A673 (cell line): Measurements from ENCODE around the gene ANGPT4.

ENCODE experiments used
- EZH2 ChIP-seq: fragments of 200-600 bp; sonication (generic); IDR thresholded peaks from 2 replicates; pipeline ENCODE4 v1.6.1; 2017; ENCODE audit warnings: borderline replicate concordance, low read depth, mild to moderate bottlenecking, mixed read lengths, antibody characterized with exemption, low read length; ENCODE audit not compliant: poor library complexity, severe bottlenecking
- TF ChIP-seq, protein P1 (sequence below): fragments of 300-800, 200-600 bp; sonication (generic); conservative IDR thresholded peaks from 2 replicates; pipeline ENCODE4 v1.5.1; 2017; ENCODE audit warnings: low read depth, mild to moderate bottlenecking, antibody characterized with exemption, low read length, moderate library complexity, mixed read lengths

DNA sequence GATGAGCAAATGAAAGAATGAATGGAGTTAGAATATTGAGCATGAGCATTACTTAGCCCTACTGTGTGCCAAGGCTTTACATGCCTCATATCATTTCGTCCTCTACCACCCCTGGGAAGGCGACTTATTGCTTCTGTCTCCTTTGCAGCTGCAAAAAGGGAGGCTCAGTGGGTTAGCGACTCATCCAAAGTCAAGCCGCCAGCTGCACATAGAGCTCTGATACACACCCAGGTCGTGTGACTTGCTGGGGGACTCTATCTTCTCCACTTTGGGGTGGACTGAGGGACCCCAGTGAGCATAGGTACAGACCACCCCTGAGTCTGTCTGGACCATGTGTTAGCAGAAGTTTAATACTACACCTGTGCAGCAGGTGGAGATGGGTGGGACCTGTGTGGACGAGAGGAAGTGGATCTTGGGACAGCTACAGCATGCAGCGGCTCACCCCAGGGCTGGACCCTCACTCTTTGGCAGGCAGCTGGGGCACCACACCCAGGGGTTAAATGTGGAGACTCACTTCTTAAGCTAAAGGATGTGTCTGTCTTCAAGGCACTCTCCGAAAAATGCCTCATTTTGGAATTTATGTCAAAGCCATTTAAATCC, 36.2 kb upstream of the ANGPT4 start:
- TF ChIP-seq, protein P1, sequence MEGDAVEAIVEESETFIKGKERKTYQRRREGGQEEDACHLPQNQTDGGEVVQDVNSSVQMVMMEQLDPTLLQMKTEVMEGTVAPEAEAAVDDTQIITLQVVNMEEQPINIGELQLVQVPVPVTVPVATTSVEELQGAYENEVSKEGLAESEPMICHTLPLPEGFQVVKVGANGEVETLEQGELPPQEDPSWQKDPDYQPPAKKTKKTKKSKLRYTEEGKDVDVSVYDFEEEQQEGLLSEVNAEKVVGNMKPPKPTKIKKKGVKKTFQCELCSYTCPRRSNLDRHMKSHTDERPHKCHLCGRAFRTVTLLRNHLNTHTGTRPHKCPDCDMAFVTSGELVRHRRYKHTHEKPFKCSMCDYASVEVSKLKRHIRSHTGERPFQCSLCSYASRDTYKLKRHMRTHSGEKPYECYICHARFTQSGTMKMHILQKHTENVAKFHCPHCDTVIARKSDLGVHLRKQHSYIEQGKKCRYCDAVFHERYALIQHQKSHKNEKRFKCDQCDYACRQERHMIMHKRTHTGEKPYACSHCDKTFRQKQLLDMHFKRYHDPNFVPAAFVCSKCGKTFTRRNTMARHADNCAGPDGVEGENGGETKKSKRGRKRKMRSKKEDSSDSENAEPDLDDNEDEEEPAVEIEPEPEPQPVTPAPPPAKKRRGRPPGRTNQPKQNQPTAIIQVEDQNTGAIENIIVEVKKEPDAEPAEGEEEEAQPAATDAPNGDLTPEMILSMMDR = no peak
- no peak for TF ChIP-seq EZH2
